ENCODE results near the gene CUX1. TPM values are rescaled to one million over a fixed set of nuclear protein-coding genes. Genes with fewer than 3 reads are reported as not detected.

Gene CUX1
- total and polyA plus RNA-seq, 2 of the 13 experiments (the other 11 are each of a cell fraction or from before 2014, with no cell fraction given), result 13.7 to 14.9 TPM

GRCh38 chr7:102272075-102272916 lies 454.9 kb downstream of the CUX1 start (continued):
- TF ChIP-seq SP1 (IDR thresholded peaks at IDR 0.05) (no peak), SP1 (CRISPR knock-in tag; IDR thresholded peaks at IDR 0.05) (peak; percentile 37; the same call in 1 of the 2 replicates), HBP1 (CRISPR knock-in tag; IDR thresholded peaks at IDR 0.05; ENCODE audit: low read depth) (0 out of 2 replicates have a peak, but pooled peaks have one; percentile 21), KDM3A (CRISPR knock-in tag; IDR thresholded peaks at IDR 0.05; ENCODE audit: low read depth) (peak; percentile 85), ZFP36L1 (CRISPR knock-in tag; IDR thresholded peaks at IDR 0.05) (no peak), ARID4A (CRISPR knock-in tag; IDR thresholded peaks at IDR 0.05; ENCODE audit: borderline replicate concordance) (peak; percentile 67), SP4 (CRISPR knock-in tag; IDR thresholded peaks at IDR 0.05) (0 out of 2 replicates have a peak, but pooled peaks have one; percentile 26), CREM (IDR thresholded peaks at IDR 0.05) (no peak), CREM (CRISPR knock-in tag; IDR thresholded peaks at IDR 0.05) (no peak), CCAR2 (optimal IDR thresholded peaks at IDR 0.05; ENCODE audit: low read depth, low read length) (no peak), ZNF530 (CRISPR knock-in tag; IDR thresholded peaks at IDR 0.05; ENCODE audit: low read depth) (no peak), JUNB (CRISPR knock-in tag; IDR thresholded peaks at IDR 0.05; ENCODE audit: borderline replicate concordance) (no peak), PAWR (CRISPR knock-in tag; IDR thresholded peaks at IDR 0.05; ENCODE audit: borderline replicate concordance) (no peak), JDP2 (CRISPR knock-in tag; IDR thresholded peaks at IDR 0.05; ENCODE audit: borderline replicate concordance) (no peak), SUZ12 (IDR thresholded peaks at IDR 0.05; ENCODE audit: low read depth, low read length) (no peak), ZNF605 (CRISPR knock-in tag; IDR thresholded peaks at IDR 0.05) (no peak), ZNF224 (CRISPR knock-in tag; IDR thresholded peaks at IDR 0.05) (no peak), PTBP1 (IDR thresholded peaks at IDR 0.05; ENCODE audit: low read depth, low read length, poor library complexity, severe bottlenecking) (no peak), ZNF317 (CRISPR knock-in tag; IDR thresholded peaks at IDR 0.05) (no peak), ZNF589 (CRISPR knock-in tag; conservative IDR thresholded peaks at IDR 0.05) (no peak), KDM4B (CRISPR knock-in tag; IDR thresholded peaks at IDR 0.05) (no peak)
- TF ChIP-seq, protein P1, sequence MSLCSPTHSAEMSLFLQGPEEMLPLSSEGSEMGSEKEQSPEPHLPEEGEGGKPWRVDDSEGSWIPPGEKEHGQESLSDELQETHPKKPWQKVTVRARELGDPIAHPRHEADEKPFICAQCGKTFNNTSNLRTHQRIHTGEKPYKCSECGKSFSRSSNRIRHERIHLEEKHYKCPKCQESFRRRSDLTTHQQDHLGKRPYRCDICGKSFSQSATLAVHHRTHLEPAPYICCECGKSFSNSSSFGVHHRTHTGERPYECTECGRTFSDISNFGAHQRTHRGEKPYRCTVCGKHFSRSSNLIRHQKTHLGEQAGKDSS (CRISPR knock-in tag; IDR thresholded peaks at IDR 0.05; ENCODE audit: borderline replicate concordance, low read depth), result no peak
- TF ChIP-seq, protein P2, sequence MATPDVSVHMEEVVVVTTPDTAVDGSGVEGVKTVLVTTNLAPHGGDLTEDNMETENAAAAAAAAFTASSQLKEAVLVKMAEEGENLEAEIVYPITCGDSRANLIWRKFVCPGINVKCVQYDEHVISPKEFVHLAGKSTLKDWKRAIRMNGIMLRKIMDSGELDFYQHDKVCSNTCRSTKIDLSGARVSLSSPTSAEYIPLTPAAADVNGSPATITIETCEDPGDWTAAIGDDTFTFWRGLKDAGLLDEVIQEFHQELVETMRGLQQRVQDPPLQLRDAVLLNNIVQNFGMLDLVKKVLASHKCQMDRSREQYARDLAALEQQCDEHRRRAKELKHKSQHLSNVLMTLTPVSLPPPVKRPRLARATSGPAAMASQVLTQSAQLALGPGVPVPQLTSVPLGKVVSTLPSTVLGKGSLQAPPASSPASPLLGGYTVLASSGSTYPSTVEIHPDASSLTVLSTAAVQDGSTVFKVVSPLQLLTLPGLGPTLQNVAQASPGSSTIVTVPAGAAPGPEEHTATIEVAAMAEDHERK (CRISPR knock-in tag; IDR thresholded peaks at IDR 0.05; ENCODE audit: low read depth), result no peak
